HG03520 (cell line): ENCODE results near the gene EDDM3A.
"Not testable (repeated sequence)": the region's sequence is repeated elsewhere in the genome, so short reads cannot be mapped to it uniquely, and the experiment has no call there.

ENCODE experiments used
- ATAC-seq: cut with Tn5 transposase; IDR thresholded peaks from one replicate; pipeline ENCODE4 v1.9.1; 2021; ENCODE audit warnings: mild to moderate bottlenecking, moderate library complexity; ENCODE audit not compliant: unreplicated experiment

The EDDM3A gene

DNA sequence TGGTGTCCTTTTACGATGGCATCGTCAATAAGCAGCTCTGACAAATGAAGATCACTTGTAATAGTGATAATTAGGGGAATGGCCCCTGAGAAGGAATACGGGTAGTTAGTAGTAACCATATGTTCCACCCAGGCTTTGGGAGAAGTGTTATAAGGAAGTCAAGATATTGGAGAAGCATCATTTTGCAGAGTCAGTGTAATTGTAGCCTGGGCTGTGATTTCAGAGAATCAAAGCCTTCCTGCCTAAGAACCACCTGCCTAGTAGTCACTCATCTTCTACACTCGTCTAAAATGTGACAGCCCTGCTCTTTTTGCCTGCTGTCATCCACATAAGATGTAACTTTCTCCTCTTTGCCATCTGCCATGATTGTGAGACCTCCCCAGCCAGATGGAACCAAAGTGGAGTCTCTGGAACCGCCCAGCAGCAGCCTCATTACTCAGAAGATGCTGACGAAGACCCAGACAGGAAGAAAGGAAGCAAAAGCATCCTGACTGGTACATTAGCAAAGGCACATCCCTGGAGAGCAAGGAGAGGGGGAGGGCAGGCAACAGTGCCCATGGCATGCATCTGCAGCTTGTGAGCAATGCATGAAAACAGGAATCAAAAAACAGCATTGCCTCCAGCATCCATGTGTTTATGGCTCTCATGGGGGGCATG is 12.6 kb upstream of the EDDM3A start:
- ATAC-seq: no peak

- ATAC-seq: no peak
These were observed 11.8 kb upstream of the EDDM3A start for GRCh38 chr14:20733684-20734429.

DNA sequence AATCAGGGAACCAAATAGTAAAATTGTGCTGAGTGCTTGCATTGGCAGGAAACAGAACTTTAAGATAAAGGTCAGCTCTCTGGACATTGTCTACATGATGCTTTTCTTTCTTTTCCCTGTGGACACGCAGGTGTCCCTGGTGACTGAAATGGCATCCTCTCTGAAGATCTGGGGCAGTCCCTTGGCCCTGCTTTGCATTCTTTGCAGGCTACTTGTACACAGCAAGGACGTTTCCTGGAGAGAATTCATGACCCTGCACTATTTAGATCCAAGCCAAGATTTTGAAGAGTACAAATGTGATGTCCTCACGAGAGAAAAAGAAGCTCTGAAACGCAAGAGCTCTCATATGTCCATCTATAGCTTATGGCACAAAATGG is 11.3 kb upstream of the EDDM3A start:
- ATAC-seq: no peak

DNA sequence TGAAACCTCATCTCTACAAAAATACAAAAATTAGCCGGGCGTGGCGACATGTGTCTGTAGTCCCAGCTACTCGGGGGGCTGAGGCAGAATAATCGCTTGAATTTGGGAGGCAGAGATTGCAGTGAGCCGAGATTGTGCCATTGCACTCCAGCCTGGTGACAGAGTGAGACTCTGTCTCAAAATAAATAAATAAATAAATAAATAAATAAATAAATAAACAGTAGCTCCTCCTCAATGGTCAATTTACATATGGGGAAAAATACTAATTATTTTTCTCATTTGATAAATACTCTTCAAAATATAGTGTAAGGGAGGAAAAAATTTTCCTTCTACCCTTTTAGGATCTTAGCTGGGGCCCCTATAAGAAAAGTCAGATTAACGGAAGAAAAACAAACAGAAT is 7.4 kb upstream of the EDDM3A start:
- ATAC-seq: not testable (repeated sequence)

GRCh38 chr14:20742132-20742531 is 3.6 kb upstream of the EDDM3A start:
- ATAC-seq: no peak

- ATAC-seq: no peak
These were observed 2.1 kb upstream of the EDDM3A start for GRCh38 chr14:20743556-20743955.

DNA sequence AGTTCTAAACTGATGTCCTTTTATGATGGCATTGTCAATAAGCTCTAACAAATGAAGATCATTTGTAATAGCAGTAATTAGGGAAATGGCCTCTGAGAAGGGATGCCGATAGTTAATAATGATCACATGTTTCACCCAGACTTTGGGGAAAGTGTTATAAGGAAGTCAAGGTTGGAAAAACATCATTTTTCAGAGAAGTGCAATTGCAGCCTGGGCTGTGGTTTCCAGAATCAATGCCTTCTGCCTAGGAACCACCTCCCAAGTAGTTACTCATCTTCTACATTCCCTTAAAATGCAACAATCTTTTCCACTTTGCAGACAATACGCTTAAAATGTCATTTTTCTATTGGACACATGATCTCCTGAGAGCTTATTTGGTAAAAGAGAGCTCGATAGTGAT is 879 bp downstream of the EDDM3A start:
- no peak for ATAC-seq

DNA sequence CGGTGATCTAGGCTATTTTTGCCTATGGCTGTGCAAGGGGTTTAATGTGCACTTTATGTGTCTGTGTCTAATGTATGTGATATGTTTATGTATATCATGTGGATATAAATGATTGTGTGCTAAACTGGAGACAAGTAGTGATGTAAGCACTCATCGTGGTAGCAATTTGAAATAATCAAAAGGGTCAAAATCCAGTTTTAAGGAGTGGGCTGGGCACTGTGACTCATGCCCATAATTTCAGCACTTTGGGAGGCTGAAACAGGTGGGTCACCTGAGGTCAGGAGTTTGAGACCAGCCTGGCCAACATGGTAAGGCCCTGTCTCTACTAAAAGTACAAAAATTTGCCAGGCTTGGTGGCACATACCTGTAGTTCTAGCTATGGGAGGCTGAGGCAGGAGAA is 2.8 kb downstream of the EDDM3A start:
- ATAC-seq: no peak

DNA sequence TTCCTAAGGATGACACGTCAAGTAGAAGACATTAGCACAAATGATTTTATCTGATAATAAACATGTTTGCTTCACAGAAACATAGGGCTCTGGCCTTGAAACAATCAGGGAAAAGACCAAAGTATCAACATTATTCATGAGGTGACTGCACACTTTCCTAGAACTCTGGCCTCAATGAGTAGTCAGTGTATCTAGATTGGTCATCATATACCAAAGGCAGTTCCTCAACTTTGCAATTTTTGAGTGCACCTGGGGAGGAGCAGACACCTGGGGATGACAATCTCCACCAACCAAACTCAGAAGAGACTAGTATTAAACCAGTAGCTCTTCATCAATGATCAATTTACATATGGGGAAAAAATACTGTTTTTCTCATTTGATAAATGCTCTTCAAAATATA is 4.5 kb downstream of the EDDM3A start:
- no peak for ATAC-seq

GRCh38 chr14:20751963-20752562 is 6.4 kb downstream of the EDDM3A start:
- ATAC-seq: no peak

DNA sequence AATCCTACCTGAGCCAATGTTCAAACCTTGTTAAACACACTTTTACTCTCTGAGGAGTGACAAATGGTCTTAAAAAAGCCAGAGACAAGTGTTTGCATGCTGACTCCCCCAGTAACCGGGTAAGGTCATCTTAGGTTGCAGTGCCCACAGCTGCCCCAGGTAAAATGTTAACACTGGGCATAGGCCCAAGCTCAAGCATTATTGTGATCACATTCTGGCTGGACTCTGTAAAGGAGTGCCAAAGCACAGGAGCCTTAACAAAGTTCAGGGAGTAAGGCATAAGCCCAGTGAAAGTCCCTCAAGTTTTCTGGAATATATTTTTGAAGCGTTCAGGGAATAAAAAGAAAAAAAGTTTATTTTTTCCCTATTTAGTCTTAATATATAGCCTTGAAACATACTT is 8.6 kb downstream of the EDDM3A start:
- ATAC-seq: no peak

DNA sequence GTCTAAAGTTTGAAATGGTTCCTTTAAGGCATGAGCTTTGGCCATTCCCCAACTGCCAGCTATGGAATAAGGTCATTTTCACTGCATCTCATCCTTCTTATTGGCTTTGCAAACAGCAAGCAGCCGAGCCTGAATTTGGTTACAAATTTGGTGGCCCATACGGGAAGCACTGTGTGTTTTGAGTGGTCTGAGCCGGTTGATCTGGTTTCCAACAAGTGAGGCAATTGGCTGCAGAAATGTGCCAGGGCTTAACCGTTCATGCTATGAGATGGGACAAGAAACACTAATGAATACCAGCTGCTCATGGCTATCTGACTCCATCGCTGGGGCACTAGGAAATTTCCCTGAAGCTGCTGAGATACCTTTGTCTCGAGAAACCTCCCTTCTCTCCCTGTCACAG is 9.3 kb downstream of the EDDM3A start:
- ATAC-seq: no peak

DNA sequence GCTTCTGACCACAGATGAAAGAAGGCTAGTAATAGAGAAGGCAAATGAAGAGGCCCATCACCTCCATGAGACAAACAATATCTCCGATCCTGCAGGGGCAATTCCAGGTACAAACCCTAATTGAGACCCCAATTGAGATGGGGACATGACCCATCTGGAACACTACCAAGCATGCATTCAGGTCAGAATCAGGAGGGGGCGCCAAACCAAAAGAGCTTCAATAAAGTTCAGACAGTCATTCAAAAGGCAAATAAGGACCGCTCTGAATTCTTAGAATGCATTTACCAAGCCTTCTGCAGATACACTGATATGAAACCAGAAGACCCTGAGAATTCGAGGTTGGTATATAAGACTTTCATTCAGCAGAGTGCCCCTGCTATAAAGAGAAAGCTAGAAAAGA is 12.3 kb downstream of the EDDM3A start:
- no peak for ATAC-seq

DNA sequence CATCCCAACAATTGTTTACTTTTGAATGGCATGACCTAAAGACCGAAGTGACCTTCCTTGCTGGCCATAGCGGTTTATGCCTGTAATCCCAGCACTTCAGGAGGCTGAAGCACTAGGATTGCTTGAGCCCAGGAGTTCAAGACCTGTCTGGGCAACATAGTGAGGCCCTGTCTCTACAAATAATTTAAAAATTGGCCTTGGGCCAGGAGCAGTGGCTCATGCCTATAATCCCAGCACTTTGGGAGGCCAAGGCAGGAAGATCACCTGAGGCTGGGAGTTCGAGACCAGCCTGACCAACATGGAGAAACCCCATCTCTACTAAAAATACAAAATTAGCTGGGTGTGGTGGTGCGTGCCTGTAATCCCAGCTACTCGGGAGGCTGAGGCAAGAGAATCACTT is 13.8 kb downstream of the EDDM3A start:
- not testable (repeated sequence) for ATAC-seq

- ATAC-seq: no peak
These were observed 15.3 kb downstream of the EDDM3A start for GRCh38 chr14:20760950-20761349.

GRCh38 chr14:20768593-20768892 is 22.9 kb downstream of the EDDM3A start:
- no peak for ATAC-seq

GRCh38 chr14:20769421-20769820 is 23.7 kb downstream of the EDDM3A start:
- ATAC-seq: no peak

GRCh38 chr14:20772650-20773049 is 27.0 kb downstream of the EDDM3A start:
- ATAC-seq: no peak

GRCh38 chr14:20774258-20774824 is 28.7 kb downstream of the EDDM3A start:
- ATAC-seq: no peak

DNA sequence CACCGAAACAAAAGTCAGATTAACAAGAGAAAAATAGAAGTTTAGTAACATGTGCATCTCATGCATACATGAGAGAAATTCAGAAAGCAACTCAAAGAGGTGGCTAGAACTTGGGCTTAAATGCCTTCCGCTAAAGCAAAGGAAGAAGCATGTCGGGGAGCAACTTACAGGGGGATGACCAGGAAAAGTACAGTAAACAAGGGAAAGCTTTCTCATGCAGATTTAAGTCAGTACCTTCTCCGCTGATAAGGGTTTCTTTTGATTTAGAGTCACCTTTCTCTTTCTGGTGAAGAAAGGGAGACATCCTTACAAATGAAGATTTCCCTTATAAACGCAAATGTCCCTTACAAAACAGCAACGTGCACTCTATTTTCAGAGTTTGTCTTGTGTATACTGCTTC is 29.4 kb downstream of the EDDM3A start:
- no peak for ATAC-seq

DNA sequence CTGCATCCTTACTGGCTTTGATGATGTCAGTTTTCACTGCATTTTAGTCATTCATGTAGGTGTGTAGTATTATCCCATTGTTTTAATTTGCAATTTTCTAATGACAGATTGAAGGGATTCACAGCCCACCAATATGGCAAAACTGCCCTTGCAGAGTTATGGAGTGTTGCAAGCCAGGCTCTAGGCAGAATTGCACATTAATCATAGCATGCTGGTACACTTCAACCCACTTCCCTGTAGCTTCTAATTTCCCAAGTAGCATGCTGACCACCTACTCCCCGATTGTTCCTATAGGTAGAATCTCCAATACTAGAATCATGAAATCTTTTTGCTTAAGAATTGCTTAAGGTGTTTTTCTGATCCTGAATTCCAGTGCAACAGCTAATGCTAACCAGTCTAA is 30.2 kb downstream of the EDDM3A start:
- no peak for ATAC-seq

GRCh38 chr14:20781803-20782202 is 36.1 kb downstream of the EDDM3A start:
- no peak for ATAC-seq
